ENCODE data around the gene PSMD7.
A peak's percentile ranks its signal among the peaks of the same experiment; 100 is the strongest.

The PSMD7 gene

DNA sequence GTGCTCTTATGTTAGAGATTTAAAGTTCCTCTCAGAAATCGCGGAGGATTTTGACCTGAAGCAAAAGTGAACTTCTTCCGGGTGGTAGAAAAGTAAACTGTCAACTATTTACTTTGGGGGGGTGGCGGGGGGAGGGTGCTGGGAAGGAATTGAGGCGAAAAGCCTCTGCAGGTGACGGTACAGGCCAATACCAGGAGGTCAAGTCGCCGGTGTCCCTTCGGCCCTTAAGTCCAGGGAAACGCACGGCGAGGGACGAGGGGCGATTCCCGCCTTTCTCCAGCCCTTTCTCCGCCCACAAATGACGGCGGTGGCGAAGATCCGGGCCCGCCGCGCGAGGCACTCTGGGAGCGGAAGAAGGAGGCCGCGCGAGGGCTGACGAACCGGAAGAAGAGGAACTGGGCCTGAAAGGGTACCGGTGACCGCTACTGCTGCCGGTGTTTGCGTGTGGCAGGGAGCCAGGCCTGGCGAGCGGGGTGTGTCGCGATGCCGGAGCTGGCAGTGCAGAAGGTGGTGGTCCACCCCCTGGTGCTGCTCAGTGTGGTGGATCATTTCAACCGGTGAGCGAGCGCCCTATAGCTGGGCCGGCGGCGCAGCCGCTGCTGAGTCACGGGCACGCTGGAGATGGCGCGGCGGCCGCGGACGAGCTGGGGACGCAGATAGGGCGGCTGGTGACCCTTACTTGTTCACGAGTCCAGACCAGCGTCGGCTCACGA, at the start of gene PSMD7:
Gene PSMD7 (plus strand): TSS at position 383 of the 713 bp plus-strand sequence. CDS start 101 bp downstream, at position 484.
- DNase-seq (ENCODE audit: low spot score) = peak; percentile 91

DNA sequence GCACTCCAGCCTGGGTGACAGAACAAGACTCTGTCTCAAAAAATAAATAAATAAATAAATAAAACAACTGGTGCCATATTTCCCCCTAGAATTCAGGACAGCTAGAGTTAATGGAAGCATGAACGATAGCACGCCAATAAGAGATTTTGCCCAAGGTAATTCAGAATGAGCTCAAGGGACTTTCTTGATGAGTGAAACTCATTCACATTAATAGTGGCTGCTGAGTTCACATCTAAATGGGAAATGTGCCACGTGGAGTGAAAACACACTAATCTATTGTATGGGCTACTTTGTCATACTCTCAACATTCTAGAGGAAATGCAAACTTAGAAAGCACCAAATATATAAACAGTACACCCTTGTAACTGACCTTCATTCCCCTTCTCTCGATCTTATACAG, 47.4 kb upstream of the PSMD7 start:
- no peak for DNase-seq (ENCODE audit: low spot score)

DNA sequence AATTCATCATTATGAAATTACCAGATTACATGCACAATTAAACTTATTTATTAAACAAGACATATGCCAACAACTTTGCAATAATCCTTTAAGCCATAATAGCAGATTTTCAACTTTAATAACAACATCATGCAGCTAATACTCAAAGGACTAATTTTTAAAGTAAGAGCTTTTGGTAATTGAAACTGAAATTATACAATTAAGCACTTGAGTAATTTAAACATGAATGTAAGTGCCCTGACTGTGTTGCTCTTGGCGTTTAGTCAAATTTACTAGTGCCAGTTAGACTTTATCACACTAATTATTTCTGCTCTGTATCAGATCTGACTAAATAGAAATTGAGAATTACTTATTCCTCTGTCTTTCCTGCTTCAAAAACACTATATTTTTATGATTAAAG, 46.8 kb upstream of the PSMD7 start:
- no peak for DNase-seq (ENCODE audit: low spot score)

DNA sequence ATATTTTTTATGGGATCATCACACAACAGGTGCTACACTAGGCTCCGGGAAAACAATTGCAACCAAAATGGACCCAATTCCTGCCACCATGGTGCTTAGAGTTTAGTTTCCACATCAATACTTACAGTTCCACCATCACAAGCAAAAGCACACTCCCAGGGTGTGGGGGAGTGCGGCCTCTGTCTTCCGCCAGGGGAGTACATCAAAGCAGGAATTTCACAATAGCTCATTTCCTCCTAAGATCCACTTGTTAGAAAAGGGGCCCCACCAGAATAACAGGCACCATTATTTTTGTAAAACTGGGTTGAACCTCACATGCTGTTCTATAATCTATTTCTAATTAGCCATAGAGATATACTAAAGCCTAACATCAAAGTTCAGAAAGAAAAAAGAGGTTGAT, 44.3 kb upstream of the PSMD7 start:
- no peak for DNase-seq (ENCODE audit: low spot score)

DNA sequence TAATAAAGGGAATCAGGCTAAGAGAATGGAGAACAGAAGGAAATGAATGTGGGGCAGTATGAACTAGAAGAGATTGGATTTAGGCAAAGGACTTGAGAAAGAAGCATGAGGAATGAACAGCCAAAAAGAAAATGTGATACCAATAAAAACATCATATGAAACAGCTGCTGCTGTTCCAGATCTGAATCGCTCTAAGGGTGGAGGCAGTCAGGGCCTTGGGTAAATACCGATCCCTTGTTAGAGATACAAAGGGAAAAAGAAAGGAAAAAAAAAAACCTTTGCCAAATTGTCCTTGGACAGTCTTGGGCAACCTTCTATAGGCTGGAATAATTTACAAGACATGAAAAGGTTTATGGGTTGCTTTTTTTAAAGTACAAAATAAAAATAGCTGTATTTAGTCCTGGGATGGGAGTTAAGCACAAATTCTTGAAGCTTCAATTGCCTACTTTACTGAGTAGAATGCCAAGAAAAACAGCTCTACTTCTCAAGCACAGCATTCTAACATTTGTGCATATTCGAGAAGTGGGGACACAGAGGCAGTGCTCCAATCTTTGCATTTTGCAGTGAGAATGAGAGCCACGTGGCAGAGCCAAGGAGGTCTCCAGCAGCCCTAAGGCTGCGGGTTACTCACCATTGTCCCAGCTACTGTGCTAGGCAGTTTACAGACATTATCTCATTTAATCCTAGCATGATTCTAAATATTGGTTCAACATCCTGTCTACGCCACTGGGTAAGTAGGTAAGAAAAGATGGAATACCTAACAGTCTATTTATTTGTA, 43.3 kb upstream of the PSMD7 start:
- no peak for DNase-seq (ENCODE audit: low spot score)

DNA sequence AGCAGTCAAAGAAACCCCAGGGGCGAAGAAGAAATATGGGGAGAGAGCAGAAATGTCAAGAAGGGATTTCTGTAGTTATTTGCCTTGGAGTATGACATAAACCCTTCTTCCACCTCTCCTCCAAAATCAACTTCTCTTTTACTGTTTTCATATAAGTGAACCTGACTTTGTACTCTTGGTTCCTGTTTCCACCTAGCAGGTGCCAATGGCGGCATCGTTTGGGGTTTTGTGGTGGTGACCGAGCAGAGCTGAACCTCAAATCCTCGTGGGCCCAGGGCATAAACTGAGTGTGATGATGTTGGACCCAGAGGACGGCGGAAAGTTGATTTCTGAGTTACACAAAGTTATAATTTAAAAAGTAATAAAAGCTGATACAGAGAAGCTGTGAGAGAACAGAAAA, 39.6 kb upstream of the PSMD7 start:
- DNase-seq (ENCODE audit: low spot score) = no peak

DNA sequence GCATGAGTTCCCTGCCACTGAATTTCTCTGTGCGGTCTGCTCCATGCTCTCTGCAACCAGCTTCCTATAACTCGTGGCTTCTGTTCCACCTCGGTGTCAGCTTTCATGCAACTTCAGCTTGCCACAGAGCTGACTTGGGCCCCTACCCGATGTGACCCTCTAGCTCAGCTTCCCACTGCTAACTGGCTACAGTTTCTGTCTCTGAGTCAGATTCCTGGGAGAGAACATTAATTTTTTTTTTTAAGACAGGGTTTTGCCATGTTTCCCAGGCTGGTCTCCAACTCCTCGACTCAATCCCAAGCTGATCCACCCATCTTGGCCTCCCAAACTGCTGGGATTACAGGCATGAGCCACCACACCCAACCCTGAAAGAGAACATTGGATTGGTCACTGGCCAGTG, 35.5 kb upstream of the PSMD7 start:
- DNase-seq (ENCODE audit: low spot score) = no peak

DNA sequence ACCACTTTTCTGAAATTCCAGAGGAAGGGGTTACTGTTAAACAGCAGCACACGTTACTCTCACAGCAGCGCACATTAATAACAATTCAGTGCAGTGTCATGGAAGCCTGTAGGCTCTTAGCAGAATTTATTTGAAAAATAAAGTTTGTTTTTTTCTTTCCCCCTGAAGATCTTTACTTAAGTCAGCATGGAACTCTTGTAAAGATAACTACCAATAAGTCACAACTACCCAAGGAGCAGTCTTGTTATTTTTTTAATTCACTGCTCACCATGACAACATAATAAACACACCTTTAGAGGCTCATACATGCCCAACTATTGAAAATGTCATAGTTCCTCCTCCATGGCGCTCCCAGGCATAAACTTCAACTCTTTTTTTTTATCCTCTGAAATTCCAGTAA, 31.8 kb upstream of the PSMD7 start:
- no peak for DNase-seq (ENCODE audit: low spot score)

DNA sequence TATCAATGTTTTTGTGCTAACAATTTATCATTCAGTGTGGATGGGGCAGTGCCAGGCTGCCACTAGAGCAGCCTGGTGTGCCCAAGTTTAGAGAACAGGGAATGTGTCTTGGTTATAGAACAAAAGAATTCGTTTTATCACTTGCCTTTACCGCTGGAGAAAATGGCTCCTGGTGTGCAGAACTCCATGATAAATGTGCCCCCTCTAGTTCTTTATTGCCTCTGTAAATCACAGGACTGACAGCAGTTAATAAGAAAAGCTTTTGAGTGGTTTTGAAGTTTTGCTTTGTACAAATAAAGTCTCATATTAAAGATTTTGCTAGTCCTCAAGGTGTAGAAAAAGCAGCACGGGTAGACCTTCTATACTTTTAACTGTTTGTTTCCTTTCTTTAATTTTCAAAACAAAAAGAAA, 28.2 kb upstream of the PSMD7 start:
- DNase-seq (ENCODE audit: low spot score) = no peak

DNA sequence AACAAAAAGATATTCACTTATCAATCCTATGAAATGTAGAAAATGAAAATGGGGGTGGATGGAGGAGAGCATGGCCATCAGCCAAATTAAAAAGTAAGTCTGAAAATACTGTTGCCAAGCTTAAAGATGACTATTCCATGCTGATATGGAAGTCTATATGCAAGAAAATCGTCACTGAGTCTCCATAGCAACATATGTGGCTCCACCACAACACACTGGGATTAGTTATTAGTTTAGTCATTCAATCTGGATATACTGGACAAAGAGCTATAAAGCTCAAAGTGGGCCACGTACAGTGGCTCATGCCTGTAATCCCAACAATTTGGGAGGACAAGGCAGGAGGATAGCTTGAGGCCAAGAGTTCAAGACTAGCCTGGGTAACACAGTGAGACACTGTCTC, 24.7 kb upstream of the PSMD7 start:
- no peak for DNase-seq (ENCODE audit: low spot score)

DNA sequence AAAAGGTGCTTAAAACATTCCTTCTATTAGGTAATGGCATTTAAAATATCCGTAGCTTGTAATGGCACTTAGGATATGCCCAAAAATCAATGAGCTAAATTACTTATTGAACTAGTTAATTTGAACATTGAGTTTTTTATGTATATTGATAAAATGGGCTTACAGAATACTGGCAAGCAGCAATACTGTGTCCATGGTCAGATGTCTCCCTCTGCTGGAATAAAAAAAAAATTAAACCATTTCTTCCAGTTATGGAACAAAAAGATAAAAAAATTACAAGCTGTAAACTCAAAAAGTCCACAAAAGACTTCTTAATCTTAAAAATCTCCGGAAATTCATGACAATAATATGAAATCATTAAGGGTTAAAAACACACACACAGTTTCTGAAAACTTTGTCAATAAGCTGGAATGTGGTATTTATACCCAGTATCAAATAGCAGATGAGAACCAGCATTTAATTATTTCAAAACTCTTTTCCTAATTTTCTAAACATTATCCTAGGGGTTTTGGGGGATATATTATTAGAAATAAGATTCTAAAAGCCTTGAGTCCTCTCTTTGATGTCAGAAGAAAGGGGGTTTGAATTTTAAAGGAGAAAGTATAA, 21.5 kb upstream of the PSMD7 start:
- no peak for DNase-seq (ENCODE audit: low spot score)

DNA sequence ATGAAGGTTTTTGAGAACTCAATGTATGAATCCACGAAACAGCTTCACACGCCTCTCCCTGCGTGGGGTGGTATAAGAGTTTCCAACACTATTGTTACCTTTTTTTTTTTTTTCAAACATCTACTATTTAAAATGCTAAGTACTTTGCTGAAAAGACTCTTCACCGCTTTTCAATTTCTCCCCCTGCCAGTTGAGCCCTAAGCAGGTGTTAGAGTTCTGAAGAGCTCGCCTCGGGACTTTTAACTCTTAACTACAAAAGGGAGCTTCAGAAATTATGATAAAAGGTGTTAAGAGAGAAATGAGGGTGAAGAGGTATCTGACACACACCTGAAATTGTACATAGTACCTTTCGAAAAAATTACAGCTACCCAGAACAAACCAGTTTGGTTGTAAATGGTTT, 20.9 kb upstream of the PSMD7 start:
- DNase-seq (ENCODE audit: low spot score) = no peak

DNA sequence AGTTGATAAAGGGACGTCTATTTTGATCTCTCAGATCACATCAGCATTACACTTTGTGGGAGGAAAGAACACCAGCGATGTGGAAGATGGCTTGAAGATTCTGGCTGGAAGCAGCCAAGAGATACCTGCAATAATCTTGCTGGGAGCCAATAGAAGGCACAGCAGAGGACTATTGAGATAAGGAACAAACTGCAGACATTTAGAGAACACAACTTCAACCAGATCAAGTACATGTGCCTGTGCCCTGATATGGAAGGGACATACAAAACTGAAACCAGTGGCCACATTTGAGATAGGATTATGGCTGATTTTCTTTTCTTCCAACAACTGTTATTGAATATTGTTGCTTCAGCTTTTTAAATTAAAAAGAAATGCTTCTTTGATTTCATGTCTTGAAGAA, 18.6 kb upstream of the PSMD7 start:
- DNase-seq (ENCODE audit: low spot score) = no peak

DNA sequence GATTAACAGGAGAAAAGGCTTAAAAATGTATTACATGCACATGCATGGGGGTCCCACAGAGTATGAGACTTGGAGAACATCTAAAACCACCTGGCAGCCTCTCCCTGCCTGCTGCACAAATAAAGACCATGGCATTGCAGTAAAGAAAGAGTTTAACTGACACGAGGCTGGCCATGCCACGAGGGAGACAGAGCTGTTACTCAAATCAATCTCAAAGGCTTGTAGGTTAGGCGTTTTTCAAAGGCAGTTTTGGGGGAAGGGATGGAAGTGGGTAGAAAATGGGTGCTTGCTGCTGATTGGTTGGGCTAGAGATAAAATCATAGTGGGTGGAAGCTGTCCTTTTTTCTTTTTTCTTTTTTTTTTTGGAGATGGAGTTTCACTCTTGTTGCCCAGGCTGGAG, 17.3 kb upstream of the PSMD7 start:
- DNase-seq (ENCODE audit: low spot score) = no peak

DNA sequence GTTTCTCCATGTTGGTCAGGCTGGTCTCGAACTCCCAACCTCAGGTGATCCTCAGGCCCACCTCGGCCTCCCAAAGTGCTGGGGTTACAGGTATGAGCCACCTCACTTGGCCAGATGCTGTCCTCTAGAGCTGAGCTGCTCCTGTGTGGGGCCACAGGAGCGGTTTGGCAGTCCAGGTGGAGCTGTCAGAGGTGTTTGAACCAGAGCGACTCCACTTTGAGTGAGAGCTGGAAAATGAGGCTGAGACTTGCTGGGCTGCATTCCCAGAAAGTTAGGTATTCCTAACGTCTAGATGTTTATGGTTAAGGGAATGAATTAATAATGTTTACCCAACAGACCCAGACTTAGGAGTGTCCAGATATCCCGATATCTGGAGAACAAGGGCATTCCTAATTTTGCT, 16.8 kb upstream of the PSMD7 start:
- DNase-seq (ENCODE audit: low spot score) = no peak

DNA sequence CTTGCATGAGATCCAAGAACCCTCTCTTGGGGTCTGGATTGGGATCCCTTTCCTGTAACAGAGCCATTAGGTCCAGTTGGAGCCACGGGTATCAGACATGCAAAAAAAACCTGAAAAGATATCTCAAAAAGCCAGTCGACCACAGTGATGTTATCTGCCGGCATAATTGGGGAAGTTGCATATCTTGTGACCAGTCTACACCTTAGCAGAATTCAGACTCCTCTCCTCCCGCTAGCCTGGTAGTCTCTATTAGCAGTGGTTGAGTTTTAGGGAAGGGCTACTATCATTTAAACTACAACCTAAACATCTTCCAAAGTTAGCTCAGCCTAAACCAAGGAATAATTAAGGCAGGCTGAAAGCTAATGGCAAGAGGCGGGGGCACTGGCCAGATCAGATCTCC, 16.2 kb upstream of the PSMD7 start:
- DNase-seq (ENCODE audit: low spot score) = no peak

DNA sequence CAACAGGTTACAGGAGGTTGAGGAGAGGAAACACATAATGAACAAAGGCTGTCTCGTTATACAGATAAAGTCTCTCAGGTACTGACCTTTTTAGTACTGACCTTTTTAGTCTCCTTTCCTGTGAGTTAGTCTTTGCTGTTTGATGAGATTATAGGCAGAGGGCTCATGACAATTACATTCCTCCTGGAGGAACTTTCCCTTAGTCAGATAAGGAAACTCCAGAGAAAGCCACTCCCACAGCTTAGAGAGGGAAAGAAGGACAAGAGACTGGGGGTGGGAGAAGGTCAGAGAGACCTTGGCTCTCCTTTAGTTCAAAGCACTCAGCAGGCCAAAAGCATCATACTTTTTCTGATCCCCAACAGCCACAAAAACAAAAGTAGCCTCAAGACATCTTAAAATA, 15.3 kb upstream of the PSMD7 start:
- DNase-seq (ENCODE audit: low spot score) = no peak

DNA sequence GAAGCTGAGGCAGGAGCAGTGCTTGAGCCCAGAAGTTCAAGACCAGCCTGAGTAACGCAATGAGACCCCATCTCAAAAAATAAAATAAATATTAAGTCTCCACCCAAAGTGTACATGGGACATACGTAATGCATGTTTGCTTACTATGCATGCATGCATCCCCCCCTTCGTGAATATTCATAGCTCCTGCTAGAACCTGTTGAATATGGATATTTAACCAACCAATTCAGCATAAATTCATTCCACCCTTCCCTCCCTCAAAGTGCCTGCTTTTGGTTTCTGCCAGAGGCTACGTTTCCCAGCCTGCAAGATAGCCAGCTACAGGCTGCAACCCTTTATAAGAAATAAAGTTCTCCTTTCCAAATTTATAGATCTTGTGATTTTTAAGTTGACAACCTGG, 12.9 kb upstream of the PSMD7 start:
- DNase-seq (ENCODE audit: low spot score) = no peak

DNA sequence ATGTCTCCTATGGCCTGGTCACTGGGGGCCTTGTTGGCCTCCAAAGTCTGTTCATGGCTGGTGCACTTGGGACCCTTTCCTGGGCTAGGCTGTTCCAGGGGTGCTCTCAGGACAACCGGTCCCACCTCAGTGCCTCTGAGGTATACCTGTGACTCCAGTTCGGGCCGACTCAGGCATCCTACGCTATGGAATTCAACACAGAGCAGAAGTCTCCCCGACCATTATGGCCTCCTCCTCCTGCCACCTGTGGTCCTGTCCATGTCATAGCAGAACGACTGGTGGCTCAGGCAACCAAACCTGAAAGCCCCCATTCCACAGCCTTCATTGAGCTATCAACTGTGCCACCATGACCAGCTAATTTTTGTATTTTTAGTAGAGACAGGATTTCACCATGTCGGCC, 8.5 kb upstream of the PSMD7 start:
- no peak for DNase-seq (ENCODE audit: low spot score)

DNA sequence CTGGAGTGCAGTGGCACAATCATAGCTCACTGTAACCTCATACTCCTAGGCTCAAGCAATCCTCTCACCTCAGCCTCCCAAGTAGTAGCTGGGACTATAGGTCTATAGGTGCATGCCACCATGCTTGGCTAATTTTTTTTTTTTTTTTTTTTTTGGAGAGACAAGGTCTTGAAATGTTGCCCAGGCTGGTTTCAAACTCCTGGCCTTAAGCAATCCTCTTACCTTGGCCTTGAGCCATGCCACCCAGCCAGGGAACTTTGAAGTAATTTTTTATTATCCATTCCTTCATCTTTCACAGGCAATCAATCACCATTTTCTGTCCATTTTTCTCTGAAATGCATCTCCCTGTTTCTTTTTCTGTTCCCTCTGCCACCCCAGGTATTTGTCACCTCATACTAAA, 6.3 kb upstream of the PSMD7 start:
- no peak for DNase-seq (ENCODE audit: low spot score)

DNA sequence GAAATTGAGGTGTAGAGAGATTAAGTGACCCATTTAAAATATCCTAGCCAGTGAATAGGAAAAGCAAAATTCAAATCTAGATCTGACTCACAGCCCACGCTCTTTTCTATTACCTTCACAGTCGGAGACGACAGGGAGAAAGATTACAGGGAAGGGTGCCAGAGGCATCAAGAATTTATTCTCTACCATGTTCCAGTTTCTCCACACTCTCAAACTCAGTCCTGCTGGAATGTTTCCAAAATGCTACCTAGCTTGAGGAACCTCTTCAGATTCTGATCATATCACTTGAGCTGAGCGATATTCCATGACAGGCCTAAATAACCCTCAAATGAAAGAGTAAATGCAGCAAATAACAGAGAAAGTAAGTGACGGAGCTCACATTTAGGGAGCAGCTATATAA, 5.4 kb upstream of the PSMD7 start:
- no peak for DNase-seq (ENCODE audit: low spot score)

DNA sequence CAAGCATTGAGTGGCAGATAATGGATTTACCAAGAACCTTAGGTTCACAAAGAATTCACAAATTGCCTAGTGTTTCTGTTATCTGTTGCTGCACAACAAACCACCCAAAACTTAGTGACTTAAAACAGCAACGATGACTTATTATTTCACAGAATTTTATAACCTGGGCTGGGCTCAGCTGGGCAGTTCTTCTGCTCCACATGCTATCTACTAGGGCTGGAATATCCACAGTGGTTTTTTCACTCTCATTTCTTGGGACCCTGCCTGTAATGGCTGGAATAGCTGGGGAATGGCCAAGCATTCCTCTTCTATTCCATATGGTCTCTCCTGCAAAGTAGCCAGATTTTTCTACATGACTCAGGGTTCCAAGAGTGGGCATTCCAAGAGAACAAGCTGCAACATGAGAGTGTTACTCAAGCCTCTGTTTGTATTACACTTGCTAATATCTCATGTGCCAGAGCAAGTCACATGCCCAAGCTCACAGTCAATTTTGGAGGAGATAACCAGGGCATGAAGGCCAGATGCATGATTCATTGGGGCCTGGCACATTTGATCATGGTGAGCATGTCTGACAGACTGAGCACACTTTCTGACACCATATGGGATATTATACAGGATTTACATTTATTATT, 4.9 kb upstream of the PSMD7 start:
- DNase-seq (ENCODE audit: low spot score) = no peak

DNA sequence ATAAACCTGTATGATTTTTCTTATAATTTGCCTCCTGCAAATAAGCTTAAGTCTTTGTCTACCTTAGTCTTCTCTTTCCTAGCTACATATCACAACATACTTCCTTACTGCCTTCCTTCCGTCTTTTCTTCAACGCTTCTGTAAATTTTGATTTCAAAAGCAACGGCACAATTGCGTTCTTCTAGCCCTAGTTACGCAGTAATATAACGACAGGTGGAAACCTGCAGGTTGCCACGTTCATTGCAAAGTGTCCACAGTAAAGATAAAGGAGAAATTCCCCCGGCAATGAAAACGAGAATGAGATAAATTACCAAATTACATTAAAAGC, 546 bp upstream of the PSMD7 start:
- no peak for DNase-seq (ENCODE audit: low spot score)

All from activated CD4-positive, alpha-beta T cell treated with anti-CD3 and anti-CD28 coated beads, Interleukin-2, Interleukin-4, amounts not matched to agents 100 ng/mL and 50 ng/mL, durations not matched to agents 16 hours and 8 hours (primary cell).